ENCODE data around the gene CGREF1.

Gene CGREF1

GRCh38 chr2:27155069-27155520 lies 36.2 kb upstream of the CGREF1 start:
- DNase-seq, result no peak
- Histone ChIP-seq H3K36me3 (ENCODE audit: control insufficient read depth in 4 of 4, insufficient read depth in 4 of 4, low read length in 3 of 4) (no peaks in the 10 kb centered on the region), H3K27me3 (replicated peaks in 2 of 5; ENCODE audit: control insufficient read depth in 4 of 5, insufficient read depth in 5 of 5, low read length in 4 of 5) (peaks cover 0 to 2% (median 0%) of the 10 kb centered on the region in 5 experiments), H3K4me1 (ENCODE audit: control extremely low read depth in 1 of 4, control insufficient read depth in 4 of 4, insufficient read depth in 4 of 4, low read length in 3 of 4) (no peaks in the 10 kb centered on the region), H3K9me3 (ENCODE audit: control extremely low read depth in 1 of 5, control insufficient read depth in 4 of 5, insufficient read depth in 2 of 5, low read depth in 1 of 5, low read length in 4 of 5) (no peaks in the 10 kb centered on the region), H3K4me3 (ENCODE audit: control insufficient read depth in 1 of 7, extremely low read depth in 1 of 7, insufficient read depth in 4 of 7, low read depth in 2 of 7, low read length in 6 of 7) (no peak overlapping the region), H3K27ac (ENCODE audit: insufficient read depth in 1 of 2, low read depth in 1 of 2, low read length in 2 of 2, poor library complexity in 1 of 2, severe bottlenecking in 2 of 2) (no peak overlapping the region)
- CTCF ChIA-PET, result interaction anchor here (1.7 kb wide), 1 partner anchor 10 kb away, joined by 4 read pairs; no protein-coding TSS in a partner anchor
- POLR2A ChIA-PET, result interaction anchor here (0.6 to 1.0 kb wide), 2 partner anchors 9 to 39 kb away, joined by 3 read pairs; no protein-coding TSS in a partner anchor
- WGBS (ENCODE audit: insufficient coverage), result 90% methylated on average over 8 of the region's 9 CpGs

GRCh38 chr2:27154488-27154887 lies 35.6 kb upstream of the CGREF1 start:
- H3K4me1 ChIP-seq (ENCODE audit: control extremely low read depth in 1 of 4, control insufficient read depth in 4 of 4, insufficient read depth in 4 of 4, low read length in 3 of 4), result no peaks in the 10 kb centered on the region
- no peaks in the 10 kb centered on the region for H3K9me3 ChIP-seq (ENCODE audit: control extremely low read depth in 1 of 5, control insufficient read depth in 4 of 5, insufficient read depth in 2 of 5, low read depth in 1 of 5, low read length in 4 of 5)
- ChIA-PET POLR2A (interaction anchor here (1.0 kb wide), 1 partner anchor 8 kb away, joined by 3 read pairs; no protein-coding TSS in a partner anchor), CTCF (interaction anchor here (1.7 kb wide), 1 partner anchor 9 kb away, joined by 4 read pairs; no protein-coding TSS in a partner anchor)
- H3K36me3 ChIP-seq (ENCODE audit: control insufficient read depth in 4 of 4, insufficient read depth in 4 of 4, low read length in 3 of 4), result no peaks in the 10 kb centered on the region
- DNase-seq, result no peak
- H3K4me3 ChIP-seq (ENCODE audit: control insufficient read depth in 1 of 7, extremely low read depth in 1 of 7, insufficient read depth in 4 of 7, low read depth in 2 of 7, low read length in 6 of 7), result no peak overlapping the region
- WGBS (ENCODE audit: insufficient coverage), result 97% methylated on average over 5 of the region's 6 CpGs
- H3K27me3 ChIP-seq (replicated peaks in 2 of 5; ENCODE audit: control insufficient read depth in 4 of 5, insufficient read depth in 5 of 5, low read length in 4 of 5), result peaks cover 0 to 2% (median 0%) of the 10 kb centered on the region in 5 experiments
- no peak overlapping the region for H3K27ac ChIP-seq (ENCODE audit: insufficient read depth in 1 of 2, low read depth in 1 of 2, low read length in 2 of 2, poor library complexity in 1 of 2, severe bottlenecking in 2 of 2)

- H3K36me3 ChIP-seq (ENCODE audit: control insufficient read depth in 4 of 4, insufficient read depth in 4 of 4, low read length in 3 of 4), result no peaks in the 10 kb centered on the region
- ChIA-PET CTCF (interaction anchor here (0.7 to 2.3 kb wide), 3 partner anchors 9 to 13 kb away, joined by 3 to 7 read pairs (median 4); no protein-coding TSS in a partner anchor), POLR2A (no interaction called here)
- no peak overlapping the region for H3K27ac ChIP-seq (ENCODE audit: insufficient read depth in 1 of 2, low read depth in 1 of 2, low read length in 2 of 2, poor library complexity in 1 of 2, severe bottlenecking in 2 of 2)
- H3K4me1 ChIP-seq (ENCODE audit: control extremely low read depth in 1 of 4, control insufficient read depth in 4 of 4, insufficient read depth in 4 of 4, low read length in 3 of 4), result no peaks in the 10 kb centered on the region
- no peak overlapping the region for H3K4me3 ChIP-seq (ENCODE audit: control insufficient read depth in 1 of 7, extremely low read depth in 1 of 7, insufficient read depth in 4 of 7, low read depth in 2 of 7, low read length in 6 of 7)
- 91% methylated on average over 2 of the region's 2 CpGs for WGBS (ENCODE audit: insufficient coverage)
- peaks cover 0 to 2% (median 0%) of the 10 kb centered on the region in 5 experiments for H3K27me3 ChIP-seq (replicated peaks in 2 of 5; ENCODE audit: control insufficient read depth in 4 of 5, insufficient read depth in 5 of 5, low read length in 4 of 5)
- DNase-seq, result no peak
- no peaks in the 10 kb centered on the region for H3K9me3 ChIP-seq (ENCODE audit: control extremely low read depth in 1 of 5, control insufficient read depth in 4 of 5, insufficient read depth in 2 of 5, low read depth in 1 of 5, low read length in 4 of 5)
Measured at GRCh38 chr2:27152796-27153464, 34.0 kb upstream of the CGREF1 start.

GRCh38 chr2:27152102-27152795 lies 33.3 kb upstream of the CGREF1 start:
- Histone ChIP-seq H3K4me1 (ENCODE audit: control extremely low read depth in 1 of 4, control insufficient read depth in 4 of 4, insufficient read depth in 4 of 4, low read length in 3 of 4) (no peaks in the 10 kb centered on the region), H3K36me3 (ENCODE audit: control insufficient read depth in 4 of 4, insufficient read depth in 4 of 4, low read length in 3 of 4) (no peaks in the 10 kb centered on the region), H3K9me3 (ENCODE audit: control extremely low read depth in 1 of 5, control insufficient read depth in 4 of 5, insufficient read depth in 2 of 5, low read depth in 1 of 5, low read length in 4 of 5) (no peaks in the 10 kb centered on the region), H3K4me3 (ENCODE audit: control insufficient read depth in 1 of 7, extremely low read depth in 1 of 7, insufficient read depth in 4 of 7, low read depth in 2 of 7, low read length in 6 of 7) (no peak overlapping the region), H3K27me3 (replicated peaks in 2 of 5; ENCODE audit: control insufficient read depth in 4 of 5, insufficient read depth in 5 of 5, low read length in 4 of 5) (peaks cover 0 to 2% (median 0%) of the 10 kb centered on the region in 5 experiments), H3K27ac (ENCODE audit: insufficient read depth in 1 of 2, low read depth in 1 of 2, low read length in 2 of 2, poor library complexity in 1 of 2, severe bottlenecking in 2 of 2) (no peak overlapping the region)
- CTCF ChIA-PET, result interaction anchor here (0.6 to 2.3 kb wide), 5 partner anchors 7 to 25 kb away, joined by 3 to 7 read pairs (median 4); no protein-coding TSS in a partner anchor
- no peak for DNase-seq
- POLR2A ChIA-PET, result no interaction called here
- WGBS (ENCODE audit: insufficient coverage), result 100% methylated on average over 7 of the region's 8 CpGs

GRCh38 chr2:27150639-27151230 lies 31.8 kb upstream of the CGREF1 start:
- 92% methylated on average over 5 of the region's 8 CpGs for WGBS (ENCODE audit: insufficient coverage)
- Histone ChIP-seq H3K27ac (ENCODE audit: insufficient read depth in 1 of 2, low read depth in 1 of 2, low read length in 2 of 2, poor library complexity in 1 of 2, severe bottlenecking in 2 of 2) (no peak overlapping the region), H3K36me3 (ENCODE audit: control insufficient read depth in 4 of 4, insufficient read depth in 4 of 4, low read length in 3 of 4) (no peaks in the 10 kb centered on the region), H3K27me3 (replicated peaks in 2 of 5; ENCODE audit: control insufficient read depth in 4 of 5, insufficient read depth in 5 of 5, low read length in 4 of 5) (peaks cover 0 to 5% (median 0%) of the 10 kb centered on the region in 5 experiments), H3K4me3 (ENCODE audit: control insufficient read depth in 1 of 7, extremely low read depth in 1 of 7, insufficient read depth in 4 of 7, low read depth in 2 of 7, low read length in 6 of 7) (no peak overlapping the region), H3K4me1 (ENCODE audit: control extremely low read depth in 1 of 4, control insufficient read depth in 4 of 4, insufficient read depth in 4 of 4, low read length in 3 of 4) (no peaks in the 10 kb centered on the region), H3K9me3 (ENCODE audit: control extremely low read depth in 1 of 5, control insufficient read depth in 4 of 5, insufficient read depth in 2 of 5, low read depth in 1 of 5, low read length in 4 of 5) (no peaks in the 10 kb centered on the region)
- POLR2A ChIA-PET, result no interaction called here
- CTCF ChIA-PET, result interaction anchor here (1.0 to 1.6 kb wide), 3 partner anchors 9 to 32 kb away, joined by 3 to 7 read pairs (median 3); partner anchors contain the start of gene ABHD1
- no peak for DNase-seq

GRCh38 chr2:27149570-27150405 lies 30.9 kb upstream of the CGREF1 start:
- Histone ChIP-seq H3K27ac (ENCODE audit: insufficient read depth in 1 of 2, low read depth in 1 of 2, low read length in 2 of 2, poor library complexity in 1 of 2, severe bottlenecking in 2 of 2) (no peak overlapping the region), H3K4me1 (ENCODE audit: control extremely low read depth in 1 of 4, control insufficient read depth in 4 of 4, insufficient read depth in 4 of 4, low read length in 3 of 4) (no peaks in the 10 kb centered on the region), H3K27me3 (replicated peaks in 2 of 5; ENCODE audit: control insufficient read depth in 4 of 5, insufficient read depth in 5 of 5, low read length in 4 of 5) (peaks cover 0 to 5% (median 0%) of the 10 kb centered on the region in 5 experiments), H3K9me3 (ENCODE audit: control extremely low read depth in 1 of 5, control insufficient read depth in 4 of 5, insufficient read depth in 2 of 5, low read depth in 1 of 5, low read length in 4 of 5) (no peaks in the 10 kb centered on the region), H3K36me3 (ENCODE audit: control insufficient read depth in 4 of 4, insufficient read depth in 4 of 4, low read length in 3 of 4) (no peaks in the 10 kb centered on the region), H3K4me3 (ENCODE audit: control insufficient read depth in 1 of 7, extremely low read depth in 1 of 7, insufficient read depth in 4 of 7, low read depth in 2 of 7, low read length in 6 of 7) (no peak overlapping the region)
- ChIA-PET CTCF (interaction anchor here (1.2 to 1.5 kb wide), 2 partner anchors 11 to 53 kb away, joined by 5 read pairs; no protein-coding TSS in a partner anchor), POLR2A (no interaction called here)
- DNase-seq, result no peak
- 96% methylated on average over 27 of the region's 29 CpGs for WGBS (ENCODE audit: insufficient coverage)

Measured in common myeloid progenitor, CD34-positive (primary cell).